GM23248 (cell line): ENCODE measurements around the gene MORN1.

Experiments used
- EZH2 ChIP-seq: fragments of 200-600 bp; sonication (generic); IDR thresholded peaks from 2 replicates; pipeline ENCODE4 v1.6.1; 2018; ENCODE audit warnings: antibody characterized with exemption, mild to moderate bottlenecking; ENCODE audit not compliant: insufficient read depth, poor library complexity, severe bottlenecking
- EZH2phosphoT487 ChIP-seq: fragments of 200-600 bp; sonication (generic); IDR thresholded peaks from 2 replicates; pipeline ENCODE4 v1.6.1; 2018; ENCODE audit warnings: antibody characterized with exemption, moderate library complexity, mild to moderate bottlenecking, low read depth; ENCODE audit not compliant: insufficient read depth

GRCh38 chr1:2343023-2343935 is 48.1 kb downstream of the MORN1 start:
- TF ChIP-seq EZH2: no peak
- TF ChIP-seq EZH2phosphoT487: no peak
